Tongue (tissue), 3 donors: ENCODE data around the gene PAN3. TPM values are rescaled to one million over a fixed set of nuclear protein-coding genes. Genes with fewer than 3 reads are reported as not detected.

Experiments
- DNase-seq: peaks from one replicate; pipeline ENCODE4 v3.0.0-alpha.2; 2015
- small RNA-seq: library from RNA; depleted of rRNA; stranded (forward); fragments of <200 nt; gene quantifications from one replicate; pipeline ENCODE3, GENCODE V24; 2014; ENCODE audit warnings: low replicate concordance
- total RNA-seq: library from RNA; depleted of rRNA; stranded (reverse); fragments of >200 nt; gene quantifications from one replicate; pipeline ENCODE4 v1.2.3, GENCODE V29; 2014

PAN3 gene
- total RNA-seq, 1 donor from 2014 or later: 44.2 TPM

GRCh38 chr13:28337166-28338005, 199.0 kb downstream of the PAN3 start:
- DNase-seq: peak; percentile 65

GRCh38 chr13:28338006-28338574, 199.7 kb downstream of the PAN3 start:
- peak; percentile 38 for DNase-seq

- no peak for DNase-seq
Observed at GRCh38 chr13:28338742-28339141, 200.4 kb downstream of the PAN3 start.

- no peak for DNase-seq
Observed at GRCh38 chr13:28339419-28339818, 201.1 kb downstream of the PAN3 start.

GRCh38 chr13:28340272-28340793, 202.0 kb downstream of the PAN3 start:
- no peak for DNase-seq

- no peak for DNase-seq
Observed at GRCh38 chr13:28342251-28342650, 203.9 kb downstream of the PAN3 start.

GRCh38 chr13:28344163-28344562, 205.8 kb downstream of the PAN3 start:
- no peak for DNase-seq

Small RNAs within 50 kb of the gene (small RNA-seq; reads per million reads assigned to genes)
- not detected for gene RNU6-82P

Other genes with a start within 250 kb of the PAN3 start
- gene PDX1, start 218.5 kb upstream of the PAN3 start, total RNA-seq: not detected
- not detected for gene CDX2, start 169.2 kb upstream of the PAN3 start, total RNA-seq
- not detected for gene URAD, start 149.9 kb upstream of the PAN3 start, total RNA-seq
- gene FLT3, start 38.0 kb upstream of the PAN3 start, total RNA-seq: 0.62 TPM